Measurements from ENCODE around the gene RARB. TPM values are rescaled to one million over a fixed set of nuclear protein-coding genes. Genes with fewer than 3 reads are reported as not detected.

RARB gene
- total and polyA plus RNA-seq, 9 of the 15 experiments (the other 6 are each of a cell fraction or from before 2014, with no cell fraction given), result 0.15 to 1.3 (median 0.27) TPM

GRCh38 chr3:25587094-25587493, 159.0 kb downstream of the RARB start:
- Histone ChIP-seq H3K36me3 (ENCODE audit: control insufficient read depth, insufficient read depth, low read length) (no peaks in the 10 kb centered on the region), H4K20me1 (replicated peaks; ENCODE audit: control insufficient read depth, insufficient read depth, low read length) (0 out of 2 replicates have a peak, but pooled peaks cover 2% of the 10 kb centered on the region), H3K4me2 (ENCODE audit: insufficient read depth, low read length) (no peak overlapping the region), H3K9me3 (replicated peaks; ENCODE audit: control insufficient read depth, insufficient read depth, low read depth, low read length) (no peaks in the 10 kb centered on the region), H3K9ac (ENCODE audit: insufficient read depth in 1 of 2, low read depth in 2 of 2, low read length in 2 of 2) (no peak overlapping the region), H3K4me1 (replicated peaks in 1 of 2; ENCODE audit: control insufficient read depth in 2 of 2, insufficient read depth in 2 of 2, low read length in 2 of 2) (peaks cover 0 to 12% of the 10 kb centered on the region in 2 experiments; a peak in 3 of 5 replicates), H3K4me3 (no peak overlapping the region), H3K27me3 (ENCODE audit: control insufficient read depth in 2 of 2, insufficient read depth in 2 of 2, low read length in 2 of 2) (peaks cover 19 to 41% of the 10 kb centered on the region in 2 experiments), H3K79me2 (ENCODE audit: control insufficient read depth, insufficient read depth, low read length) (no peaks in the 10 kb centered on the region), H2AFZ (ENCODE audit: low read depth, low read length) (no peak overlapping the region), H3K27ac (ENCODE audit: extremely low read depth, low read depth, low read length) (no peak overlapping the region), H3K9me1 (ENCODE audit: control insufficient read depth, insufficient read depth, low read length) (no peaks in the 10 kb centered on the region)
- FAIRE-seq (no peak), ATAC-seq (no peak), DNase-seq (ENCODE audit: extremely low read depth in 1 of 4, low spot score in 3 of 4) (no peak)
- intact Hi-C loops (cut with micrococcal nuclease) (no loop called here), in situ Hi-C loops (cut with MboI) (no loop called here)
- POLR2A ChIA-PET, result interaction anchor here (1.0 kb wide), 1 partner anchor 13 kb away, joined by 4 read pairs; no protein-coding TSS in a partner anchor
- 0% methylated on average over 1 of the region's 1 CpG for WGBS (ENCODE audit: insufficient coverage, low coverage, missing lambda C conversion rate)
- CTCF ChIA-PET (ENCODE audit: low intra/inter-chr PET ratio), result no interaction called here
- TF ChIP-seq OTX1 (CRISPR knock-in tag; IDR thresholded peaks at IDR 0.05), result no peak
- TF ChIP-seq, protein P1, sequence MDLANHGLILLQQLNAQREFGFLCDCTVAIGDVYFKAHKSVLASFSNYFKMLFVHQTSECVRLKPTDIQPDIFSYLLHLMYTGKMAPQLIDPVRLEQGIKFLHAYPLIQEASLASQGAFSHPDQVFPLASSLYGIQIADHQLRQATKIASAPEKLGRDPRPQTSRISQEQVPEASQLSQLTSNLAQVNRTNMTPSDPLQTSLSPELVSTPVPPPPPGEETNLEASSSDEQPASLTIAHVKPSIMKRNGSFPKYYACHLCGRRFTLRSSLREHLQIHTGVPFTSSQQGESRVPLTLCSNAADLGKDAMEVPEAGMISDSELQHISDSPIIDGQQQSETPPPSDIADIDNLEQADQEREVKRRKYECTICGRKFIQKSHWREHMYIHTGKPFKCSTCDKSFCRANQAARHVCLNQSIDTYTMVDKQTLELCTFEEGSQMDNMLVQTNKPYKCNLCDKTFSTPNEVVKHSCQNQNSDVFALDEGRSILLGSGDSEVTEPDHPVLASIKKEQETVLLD (IDR thresholded peaks at IDR 0.05), result no peak
- no peak for TF ChIP-seq MCM7 (IDR thresholded peaks at IDR 0.05)
- TF ChIP-seq PRMT5 (CRISPR knock-in tag; IDR thresholded peaks at IDR 0.05), result no peak
- TF ChIP-seq CBX2 (IDR thresholded peaks at IDR 0.05; ENCODE audit: insufficient read depth, low read length, poor library complexity, severe bottlenecking), result no peak
- no peak for TF ChIP-seq PTRF (tag; IDR thresholded peaks at IDR 0.05)
- no peak for TF ChIP-seq DMBX1 (CRISPR knock-in tag; IDR thresholded peaks at IDR 0.05; ENCODE audit: borderline replicate concordance)
- TF ChIP-seq STAT5A (IDR thresholded peaks at IDR 0.05; ENCODE audit: borderline replicate concordance, low read length), result no peak
- TF ChIP-seq CTCF (IDR thresholded peaks at IDR 0.05 in 2 of 3, conservative IDR thresholded peaks at IDR 0.05 in 1 of 3; ENCODE audit: insufficient read depth in 2 of 3, low read depth in 1 of 3, low read length in 3 of 3), result no peak
- no peak for TF ChIP-seq NFE2L1 (tag; IDR thresholded peaks at IDR 0.05; ENCODE audit: borderline replicate concordance, low read depth)
- no peak for TF ChIP-seq KLF13 (tag; IDR thresholded peaks at IDR 0.05; ENCODE audit: borderline replicate concordance, low read depth)
- TF ChIP-seq RBM17 (IDR thresholded peaks at IDR 0.05; ENCODE audit: borderline replicate concordance, low read depth, low read length), result no peak
- TF ChIP-seq THRB (CRISPR knock-in tag; conservative IDR thresholded peaks at IDR 0.05), result no peak
- TF ChIP-seq SRSF3 (IDR thresholded peaks at IDR 0.05; ENCODE audit: insufficient read depth, low read length), result no peak
- no peak for TF ChIP-seq ZNF395 (CRISPR knock-in tag; IDR thresholded peaks at IDR 0.05)
- BruUV-seq (replicated peaks), result no TSS peak

Measured in K562 (cell line).